ENCODE results near the gene ALPG. TPM values are rescaled to one million over a fixed set of nuclear protein-coding genes. Genes with fewer than 3 reads are reported as not detected.

Gene ALPG
- total and polyA plus RNA-seq, 4 donors: not detected

DNA sequence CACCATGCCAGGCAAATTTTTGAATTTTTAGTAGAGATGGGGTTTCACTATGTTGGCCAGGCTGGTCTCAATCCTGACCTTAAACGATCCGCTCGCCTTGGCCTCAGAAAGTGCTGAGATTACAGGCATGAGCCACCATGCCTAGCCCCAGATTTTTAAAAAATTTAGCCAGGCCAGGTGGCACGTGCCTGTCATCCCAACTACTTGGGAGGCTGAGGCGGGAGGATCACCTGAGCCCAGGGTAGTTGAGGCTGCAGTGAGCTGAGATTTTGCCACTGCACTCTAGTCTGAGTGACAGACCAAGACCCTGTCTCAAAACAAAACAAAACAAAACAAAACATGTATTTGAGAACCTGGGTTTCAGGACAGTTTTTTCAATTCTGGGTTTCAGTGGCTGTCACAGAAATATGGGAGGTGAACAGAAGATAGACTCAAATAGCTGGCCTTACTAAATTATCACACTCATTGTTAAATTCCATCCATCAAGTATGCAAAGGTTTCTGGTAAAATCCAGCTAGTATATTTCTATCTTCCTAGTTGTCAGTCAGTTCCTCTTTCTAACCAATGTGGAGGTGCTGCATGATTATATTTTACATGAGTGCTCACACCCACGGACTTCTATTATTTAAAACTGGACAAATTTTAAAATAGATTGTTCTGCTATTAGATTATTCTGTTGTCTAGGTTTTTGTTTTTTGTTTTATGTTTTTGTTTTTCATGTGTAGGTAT is 5.4 kb downstream of the ALPG start:
- Histone ChIP-seq H3K9me3 (ENCODE audit: control insufficient read depth in 4 of 4, low read length in 3 of 4) (no peaks in the 10 kb centered on the region), H3K27ac (ENCODE audit: low read depth in 1 of 2, low read length in 2 of 2) (no peak overlapping the region), H3K9ac (ENCODE audit: low read depth in 1 of 2, low read length in 2 of 2) (no peak overlapping the region), H3K4me3 (ENCODE audit: low read depth in 1 of 3, low read length in 3 of 3) (no peak overlapping the region), H3K36me3 (ENCODE audit: control insufficient read depth in 4 of 4, insufficient read depth in 3 of 4, low read depth in 1 of 4, low read length in 3 of 4) (no peaks in the 10 kb centered on the region), H3K4me1 (ENCODE audit: control insufficient read depth in 4 of 4, insufficient read depth in 4 of 4, low read length in 3 of 4) (no peaks in the 10 kb centered on the region), H3K27me3 (ENCODE audit: control insufficient read depth in 4 of 4, insufficient read depth in 4 of 4, low read length in 3 of 4) (no peaks in the 10 kb centered on the region)
- no peak for DNase-seq (ENCODE audit: low spot score)
- TF ChIP-seq TAF1 (conservative IDR thresholded peaks at IDR 0.05): no peak
- TF ChIP-seq EGR1 (IDR thresholded peaks at IDR 0.05; ENCODE audit: low read depth in 2 of 2): no peak
- TF ChIP-seq, protein P1, sequence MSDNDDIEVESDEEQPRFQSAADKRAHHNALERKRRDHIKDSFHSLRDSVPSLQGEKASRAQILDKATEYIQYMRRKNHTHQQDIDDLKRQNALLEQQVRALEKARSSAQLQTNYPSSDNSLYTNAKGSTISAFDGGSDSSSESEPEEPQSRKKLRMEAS (IDR thresholded peaks at IDR 0.05): no peak
- no peak for TF ChIP-seq RAD21 (IDR thresholded peaks at IDR 0.05)
- TF ChIP-seq, protein P2, sequence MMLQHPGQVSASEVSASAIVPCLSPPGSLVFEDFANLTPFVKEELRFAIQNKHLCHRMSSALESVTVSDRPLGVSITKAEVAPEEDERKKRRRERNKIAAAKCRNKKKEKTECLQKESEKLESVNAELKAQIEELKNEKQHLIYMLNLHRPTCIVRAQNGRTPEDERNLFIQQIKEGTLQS (IDR thresholded peaks at IDR 0.05): no peak
- TF ChIP-seq JUND (IDR thresholded peaks at IDR 0.05): no peak
- no peak for TF ChIP-seq FOXA2 (IDR thresholded peaks at IDR 0.05)
- TF ChIP-seq YY1 (IDR thresholded peaks at IDR 0.05): no peak
- TF ChIP-seq HNF4A (conservative IDR thresholded peaks at IDR 0.05): no peak
- no peak for TF ChIP-seq GABPA (IDR thresholded peaks at IDR 0.05 in 1 of 2, conservative IDR thresholded peaks at IDR 0.05 in 1 of 2)
- no peak for TF ChIP-seq FOXA1 (IDR thresholded peaks at IDR 0.05)
- TF ChIP-seq REST (IDR thresholded peaks at IDR 0.05): no peak
- TF ChIP-seq RXRA (IDR thresholded peaks at IDR 0.05): no peak
- 83% methylated on average over 6 of the region's 6 CpGs for WGBS

DNA sequence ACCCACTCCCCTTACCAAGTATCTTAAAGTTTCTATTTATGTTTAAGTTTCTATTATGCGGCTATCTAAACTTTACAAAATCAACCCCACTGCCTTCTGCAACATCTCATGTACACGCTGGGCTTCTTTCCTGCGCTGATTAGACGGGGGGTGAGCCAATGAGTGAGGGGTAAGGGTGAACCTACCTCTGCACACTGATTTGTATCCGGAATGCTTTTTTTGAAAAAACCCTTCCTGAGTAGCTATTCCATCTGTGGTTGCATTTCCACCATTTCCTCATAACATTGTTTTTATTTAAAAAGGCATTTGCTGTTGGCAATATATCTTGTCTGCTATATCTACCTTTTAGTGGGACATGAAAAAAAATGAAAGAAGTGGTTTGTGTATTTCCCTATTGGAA is 6.3 kb downstream of the ALPG start:
- Histone ChIP-seq H3K9ac (ENCODE audit: low read depth in 1 of 2, low read length in 2 of 2) (no peak overlapping the region), H3K27ac (ENCODE audit: low read depth in 1 of 2, low read length in 2 of 2) (no peak overlapping the region), H3K4me1 (ENCODE audit: control insufficient read depth in 4 of 4, insufficient read depth in 4 of 4, low read length in 3 of 4) (no peaks in the 10 kb centered on the region), H3K4me3 (ENCODE audit: low read depth in 1 of 3, low read length in 3 of 3) (no peak overlapping the region), H3K9me3 (ENCODE audit: control insufficient read depth in 4 of 4, low read length in 3 of 4) (no peaks in the 10 kb centered on the region), H3K36me3 (ENCODE audit: control insufficient read depth in 4 of 4, insufficient read depth in 3 of 4, low read depth in 1 of 4, low read length in 3 of 4) (no peaks in the 10 kb centered on the region), H3K27me3 (ENCODE audit: control insufficient read depth in 4 of 4, insufficient read depth in 4 of 4, low read length in 3 of 4) (peaks cover 0 to 5% (median 0%) of the 10 kb centered on the region in 4 donors)
- WGBS: 62% methylated on average over 5 of the region's 5 CpGs
- DNase-seq (ENCODE audit: low spot score): no peak
- TF ChIP-seq RXRA (IDR thresholded peaks at IDR 0.05) (no peak), RAD21 (IDR thresholded peaks at IDR 0.05) (no peak), HNF4A (conservative IDR thresholded peaks at IDR 0.05) (no peak), GABPA (IDR thresholded peaks at IDR 0.05 in 1 of 2, conservative IDR thresholded peaks at IDR 0.05 in 1 of 2) (no peak), REST (IDR thresholded peaks at IDR 0.05) (no peak), FOXA2 (IDR thresholded peaks at IDR 0.05) (no peak), HNF4G (IDR thresholded peaks at IDR 0.05) (no peak), EGR1 (IDR thresholded peaks at IDR 0.05; ENCODE audit: low read depth in 2 of 2) (no peak), TAF1 (conservative IDR thresholded peaks at IDR 0.05) (no peak), FOXA1 (IDR thresholded peaks at IDR 0.05) (no peak), SP1 (IDR thresholded peaks at IDR 0.05) (no peak), NR2F2 (IDR thresholded peaks at IDR 0.05) (no peak)
- TF ChIP-seq, protein P1 (IDR thresholded peaks at IDR 0.05): no peak
- TF ChIP-seq, protein P3, sequence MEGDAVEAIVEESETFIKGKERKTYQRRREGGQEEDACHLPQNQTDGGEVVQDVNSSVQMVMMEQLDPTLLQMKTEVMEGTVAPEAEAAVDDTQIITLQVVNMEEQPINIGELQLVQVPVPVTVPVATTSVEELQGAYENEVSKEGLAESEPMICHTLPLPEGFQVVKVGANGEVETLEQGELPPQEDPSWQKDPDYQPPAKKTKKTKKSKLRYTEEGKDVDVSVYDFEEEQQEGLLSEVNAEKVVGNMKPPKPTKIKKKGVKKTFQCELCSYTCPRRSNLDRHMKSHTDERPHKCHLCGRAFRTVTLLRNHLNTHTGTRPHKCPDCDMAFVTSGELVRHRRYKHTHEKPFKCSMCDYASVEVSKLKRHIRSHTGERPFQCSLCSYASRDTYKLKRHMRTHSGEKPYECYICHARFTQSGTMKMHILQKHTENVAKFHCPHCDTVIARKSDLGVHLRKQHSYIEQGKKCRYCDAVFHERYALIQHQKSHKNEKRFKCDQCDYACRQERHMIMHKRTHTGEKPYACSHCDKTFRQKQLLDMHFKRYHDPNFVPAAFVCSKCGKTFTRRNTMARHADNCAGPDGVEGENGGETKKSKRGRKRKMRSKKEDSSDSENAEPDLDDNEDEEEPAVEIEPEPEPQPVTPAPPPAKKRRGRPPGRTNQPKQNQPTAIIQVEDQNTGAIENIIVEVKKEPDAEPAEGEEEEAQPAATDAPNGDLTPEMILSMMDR (IDR thresholded peaks at IDR 0.05; ENCODE audit: low read depth, low read length, missing input control): no peak
- TF ChIP-seq, protein P4, sequence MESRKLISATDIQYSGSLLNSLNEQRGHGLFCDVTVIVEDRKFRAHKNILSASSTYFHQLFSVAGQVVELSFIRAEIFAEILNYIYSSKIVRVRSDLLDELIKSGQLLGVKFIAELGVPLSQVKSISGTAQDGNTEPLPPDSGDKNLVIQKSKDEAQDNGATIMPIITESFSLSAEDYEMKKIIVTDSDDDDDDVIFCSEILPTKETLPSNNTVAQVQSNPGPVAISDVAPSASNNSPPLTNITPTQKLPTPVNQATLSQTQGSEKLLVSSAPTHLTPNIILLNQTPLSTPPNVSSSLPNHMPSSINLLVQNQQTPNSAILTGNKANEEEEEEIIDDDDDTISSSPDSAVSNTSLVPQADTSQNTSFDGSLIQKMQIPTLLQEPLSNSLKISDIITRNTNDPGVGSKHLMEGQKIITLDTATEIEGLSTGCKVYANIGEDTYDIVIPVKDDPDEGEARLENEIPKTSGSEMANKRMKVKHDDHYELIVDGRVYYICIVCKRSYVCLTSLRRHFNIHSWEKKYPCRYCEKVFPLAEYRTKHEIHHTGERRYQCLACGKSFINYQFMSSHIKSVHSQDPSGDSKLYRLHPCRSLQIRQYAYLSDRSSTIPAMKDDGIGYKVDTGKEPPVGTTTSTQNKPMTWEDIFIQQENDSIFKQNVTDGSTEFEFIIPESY (IDR thresholded peaks at IDR 0.05): no peak
- TF ChIP-seq, protein P2 (IDR thresholded peaks at IDR 0.05): no peak

Measured in liver (tissue), 9 donors.